ENCODE data around the gene NT5E.
"Not testable (repeated sequence)": the region's sequence is repeated elsewhere in the genome, so short reads cannot be mapped to it uniquely, and the experiment has no call there.

Gene NT5E

DNA sequence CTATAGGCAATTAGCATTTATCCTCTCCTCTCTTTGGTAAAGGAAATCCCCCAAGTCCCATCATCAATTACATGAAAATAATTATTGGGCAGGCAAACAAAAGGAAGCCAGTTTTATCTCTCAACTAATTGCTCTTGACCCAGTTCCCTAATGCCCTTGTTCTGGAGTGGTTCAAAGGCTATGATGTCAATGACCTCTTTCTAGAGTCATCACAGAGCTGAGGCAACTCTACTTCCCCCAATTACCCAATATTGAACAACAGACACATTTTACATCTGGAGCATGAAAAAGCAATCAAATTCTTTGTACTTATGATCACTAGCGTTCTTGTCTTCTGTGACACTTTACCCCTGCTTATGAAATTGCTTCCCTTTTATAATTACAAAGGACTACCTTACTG, 43.5 kb downstream of the NT5E start:
- DNase-seq (ENCODE audit: low read depth), result no peak

DNA sequence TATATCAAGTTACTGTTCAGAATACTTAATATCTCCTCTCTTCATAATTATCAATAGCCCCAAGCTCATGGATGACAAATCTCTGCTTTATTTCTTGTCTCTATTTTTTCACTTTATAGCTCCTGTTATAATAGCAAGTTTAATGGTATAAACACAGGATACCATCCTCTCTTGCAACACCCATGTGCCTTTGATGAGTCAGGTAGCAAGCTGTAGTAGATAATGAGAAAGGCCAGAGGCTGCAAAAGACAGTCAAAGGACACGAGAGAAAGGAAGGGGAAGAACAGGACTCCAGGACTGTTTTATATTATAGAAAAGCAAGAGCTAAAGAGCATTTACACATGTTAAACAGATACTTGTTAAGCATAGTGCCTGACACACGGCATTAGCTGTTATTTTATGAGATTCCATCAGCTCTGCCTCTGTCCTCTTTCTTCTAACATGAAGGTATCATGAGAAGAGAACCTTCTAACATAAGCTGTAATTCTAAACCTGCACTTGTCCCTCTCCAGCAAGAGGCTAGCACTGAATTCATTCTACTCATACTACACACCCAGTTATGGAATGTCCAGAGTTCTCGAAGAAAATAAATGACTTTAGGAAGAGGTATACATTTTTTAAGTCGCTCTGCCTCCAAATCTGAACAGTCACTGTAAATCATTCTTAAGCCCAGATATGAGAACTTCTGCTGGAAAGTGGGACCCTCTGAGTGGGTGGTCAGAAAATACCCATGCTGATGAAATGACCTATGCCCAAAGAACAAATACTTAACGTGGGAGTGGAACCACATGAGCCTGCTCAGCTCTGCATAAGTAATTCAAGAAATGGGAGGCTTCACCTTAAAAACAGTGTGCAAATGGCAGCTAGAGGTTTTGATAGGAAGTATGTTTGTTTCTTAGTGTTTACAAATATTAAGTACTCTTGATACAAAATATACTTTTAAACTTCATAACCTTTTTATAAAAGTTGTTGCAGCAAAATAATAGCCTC, 45.0 kb downstream of the NT5E start:
- DNase-seq (ENCODE audit: low read depth), result no peak

DNA sequence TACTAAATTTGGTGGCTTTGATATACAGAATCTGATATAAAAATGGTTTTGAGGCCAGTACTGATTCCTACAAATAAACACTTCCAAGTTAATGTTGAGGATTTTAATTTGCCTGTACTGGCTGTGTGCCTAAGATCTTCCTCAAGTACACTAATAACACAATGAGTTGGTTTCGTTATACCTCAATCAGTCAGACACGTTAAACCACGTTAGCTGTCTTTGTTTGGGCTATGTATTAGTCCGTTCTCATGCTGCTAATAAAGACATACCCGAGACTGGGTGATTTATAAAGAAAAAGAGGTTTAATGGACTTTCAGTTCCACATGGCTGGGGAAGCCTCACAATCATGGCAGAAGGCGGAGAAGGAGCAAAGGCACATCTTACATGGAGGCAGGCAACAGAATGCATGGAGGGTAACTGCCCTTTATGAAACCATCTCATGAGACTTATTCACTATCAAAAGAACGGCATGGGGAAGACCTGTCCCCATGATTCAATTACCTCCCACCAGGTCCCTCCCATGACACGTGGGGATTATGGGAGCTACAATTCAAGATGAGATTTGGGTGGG, 46.2 kb downstream of the NT5E start:
- DNase-seq (ENCODE audit: low read depth), result no peak

DNA sequence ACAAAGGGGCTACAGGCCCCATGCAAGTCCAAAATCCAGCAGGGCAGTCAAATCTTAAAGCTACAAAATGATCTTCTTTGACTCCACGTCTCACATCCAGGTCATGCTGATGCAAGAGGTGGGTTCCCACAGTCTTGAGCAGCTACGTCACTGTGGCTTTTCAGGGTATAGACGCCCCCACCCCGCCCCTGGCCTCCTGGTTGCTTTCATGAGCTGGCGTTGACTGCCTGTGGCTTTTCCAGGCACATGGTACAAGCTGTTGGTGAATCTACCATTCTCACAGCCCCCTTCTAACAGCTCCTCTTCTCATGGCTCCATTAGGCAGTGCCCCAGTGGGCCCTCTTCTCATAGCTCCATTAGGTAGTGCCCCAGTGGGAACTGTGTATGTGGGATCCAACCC, 47.0 kb downstream of the NT5E start:
- DNase-seq (ENCODE audit: low read depth), result no peak

DNA sequence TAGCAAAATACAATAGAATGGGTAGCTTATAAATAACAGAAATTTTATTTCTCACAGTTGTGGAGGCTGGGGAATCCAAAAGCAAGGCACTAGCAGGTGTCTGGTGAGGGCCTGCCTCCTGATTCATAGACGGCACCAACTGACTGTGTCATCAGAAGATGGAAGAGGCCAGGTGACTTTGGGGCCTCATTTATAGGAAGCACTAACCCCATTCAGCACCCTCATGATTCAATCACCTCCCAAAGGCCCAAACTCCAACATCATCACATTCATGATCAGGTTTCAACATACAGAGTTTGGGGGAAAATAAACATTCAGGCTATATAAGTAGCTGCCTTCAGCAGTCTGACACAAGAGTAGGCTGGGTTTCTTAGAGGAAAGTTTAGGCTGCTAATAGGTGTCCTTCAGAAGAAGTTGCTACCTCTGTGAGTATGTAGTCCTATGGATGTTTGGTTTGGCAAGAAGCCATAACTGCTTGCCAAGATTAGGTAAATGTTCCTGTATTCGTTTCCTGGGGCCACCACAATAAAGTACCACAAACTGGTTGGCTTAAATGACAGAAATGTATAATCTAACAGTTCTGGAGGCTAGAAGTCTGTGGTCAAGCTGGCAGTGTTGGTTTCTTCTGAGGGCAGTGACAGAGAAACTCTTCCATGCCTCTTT, 48.8 kb downstream of the NT5E start:
- no peak for DNase-seq (ENCODE audit: low read depth)

DNA sequence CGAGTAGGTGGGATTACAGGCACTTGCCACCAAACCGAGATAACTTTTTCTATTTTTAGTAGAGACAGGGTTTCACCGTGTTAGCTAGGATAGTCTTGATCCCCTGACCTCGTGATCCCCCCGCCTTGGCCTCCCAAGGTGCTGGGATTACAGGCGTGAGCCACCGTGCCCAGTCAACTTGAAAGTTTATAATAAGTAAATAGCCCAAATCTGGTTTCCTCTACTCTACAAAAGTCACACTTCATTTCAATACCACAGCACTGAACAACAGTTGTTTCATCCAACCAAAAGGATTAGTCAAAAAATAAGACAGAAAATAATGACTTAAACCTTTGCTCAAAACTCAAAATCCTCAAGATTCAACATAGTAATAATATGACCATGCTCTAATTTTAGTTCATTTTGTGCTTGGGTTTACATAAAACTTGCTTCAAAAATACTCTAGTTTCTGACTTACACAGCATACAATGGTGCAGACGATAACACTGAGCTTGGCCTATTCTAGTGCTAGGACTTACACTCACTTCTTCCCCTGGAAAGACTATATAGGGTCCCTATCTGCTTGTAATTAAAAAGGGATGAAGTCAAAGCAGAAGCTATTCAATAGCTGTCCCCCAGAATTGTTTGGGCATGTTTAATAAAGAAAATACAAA, 56.7 kb downstream of the NT5E start:
- no peak for DNase-seq (ENCODE audit: low read depth)

DNA sequence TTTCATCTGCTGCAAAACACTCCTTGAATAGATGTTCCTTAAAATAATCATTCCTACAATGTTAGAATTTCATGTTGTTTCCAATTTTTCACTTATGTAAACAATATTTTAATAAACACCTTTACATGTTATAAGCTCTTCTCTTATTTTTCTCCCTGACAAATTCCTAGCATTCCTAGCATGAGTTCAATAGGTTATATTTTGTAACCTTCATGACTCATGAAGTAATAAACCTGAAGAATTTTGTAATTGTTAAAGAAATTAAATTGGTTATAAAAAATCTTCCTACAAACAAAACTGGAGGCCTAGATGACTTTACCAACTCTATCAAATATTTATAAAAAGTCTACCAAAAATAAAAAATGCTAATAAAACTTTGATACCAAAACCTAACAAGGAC, 66.3 kb downstream of the NT5E start:
- no peak for DNase-seq (ENCODE audit: low read depth)

DNA sequence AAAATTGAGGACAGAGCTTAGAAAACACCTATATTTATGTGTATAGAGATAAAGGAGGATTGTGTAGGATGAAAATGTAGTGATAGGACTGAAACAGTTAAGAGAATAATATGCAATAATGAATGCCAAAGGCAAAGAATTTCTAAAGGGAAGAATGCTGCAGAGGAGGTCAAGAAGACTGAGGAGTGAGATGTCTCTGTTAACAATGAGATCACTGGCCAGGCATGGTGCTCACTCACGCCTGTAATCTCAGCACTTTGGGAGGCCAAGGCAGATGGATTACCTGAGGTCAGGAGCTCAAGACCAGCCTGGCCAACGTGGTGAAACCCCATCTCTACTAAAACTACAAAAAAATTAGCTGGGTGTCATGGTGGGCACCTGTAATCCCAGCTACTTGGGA, 74.4 kb downstream of the NT5E start:
- DNase-seq (ENCODE audit: low read depth), result not testable (repeated sequence)

DNA sequence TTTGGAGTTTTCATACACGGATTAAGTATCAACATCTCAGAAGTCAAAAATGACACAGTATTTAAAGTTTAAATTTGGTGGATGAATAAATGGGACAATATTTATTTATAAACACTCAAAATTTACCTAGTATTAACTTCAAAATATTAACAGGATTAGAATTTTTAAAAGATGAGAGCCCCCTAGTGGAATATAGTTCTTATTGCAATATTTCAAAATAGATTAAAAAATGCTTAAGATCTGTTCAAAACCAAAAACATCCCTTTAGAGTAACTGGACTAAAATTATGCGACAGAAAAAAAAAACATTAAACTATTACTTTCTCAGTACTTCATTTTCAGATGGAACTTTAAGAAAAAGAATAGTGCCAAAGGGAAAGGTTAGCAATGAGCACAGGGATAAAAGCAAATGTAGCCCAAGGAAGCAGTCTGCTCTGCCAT, 87.2 kb downstream of the NT5E start:
- no peak for DNase-seq (ENCODE audit: low read depth)

DNA sequence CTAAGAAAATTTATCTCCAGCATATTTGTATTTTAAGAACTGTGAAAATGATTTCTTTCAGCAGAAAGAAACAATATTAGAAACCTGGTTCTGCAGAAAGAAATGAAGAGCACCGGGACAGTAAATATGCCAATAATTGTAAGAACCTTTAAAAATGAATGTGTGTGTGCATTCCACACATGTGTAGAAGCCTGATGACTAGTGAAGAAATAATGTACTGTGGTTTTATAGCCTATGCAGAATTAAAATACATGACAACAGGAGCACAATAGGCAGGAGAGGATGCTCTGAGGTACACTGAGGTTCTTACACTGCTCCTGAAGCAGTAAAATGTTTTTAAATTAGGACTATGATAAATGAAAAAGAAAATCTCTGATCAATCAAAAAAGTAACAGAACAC, 94.9 kb downstream of the NT5E start:
- no peak for DNase-seq (ENCODE audit: low read depth)

Data from fibroblast of the conjunctiva (primary cell).